Hepatocyte (in vitro differentiated cells): ENCODE measurements around the gene ARMH3. TPM values are rescaled to one million over a fixed set of nuclear protein-coding genes. Genes with fewer than 3 reads are reported as not detected.

Source experiments
- DNase-seq: peaks from one replicate; pipeline ENCODE4 v3.0.0-alpha.2; 2016; ENCODE audit warnings: low spot score
- H2AFZ ChIP-seq: fragments of 200-600 bp; sonication (generic); 2 replicates; pipeline ENCODE4 v1.6.0; 2016; ENCODE audit warnings: antibody characterized with exemption, mild to moderate bottlenecking
- H3K27ac ChIP-seq: fragments of 200-600 bp; sonication (generic); 2 replicates; pipeline ENCODE4 v1.5.1; 2016; ENCODE audit warnings: mild to moderate bottlenecking
- H3K27me3 ChIP-seq: fragments of 200-600 bp; sonication (generic); 2 replicates; pipeline ENCODE4 v1.6.1; 2016
- H3K36me3 ChIP-seq: fragments of 200-600 bp; sonication (generic); replicated peaks from 2 replicates; pipeline ENCODE4 v1.5.1; 2016; ENCODE audit warnings: low read depth; ENCODE audit not compliant: insufficient read depth
- H3K4me1 ChIP-seq: fragments of 200-600 bp; sonication (generic); 2 replicates; pipeline ENCODE4 v1.5.1; 2016; ENCODE audit warnings: mild to moderate bottlenecking, moderate library complexity; ENCODE audit not compliant: insufficient read depth
- H3K4me2 ChIP-seq: fragments of 200-600 bp; sonication (generic); 2 replicates; pipeline ENCODE4 v1.6.0; 2016
- H3K4me3 ChIP-seq: fragments of 200-600 bp; sonication (generic); 2 replicates; pipeline ENCODE4 v1.5.1; 2016; ENCODE audit warnings: mild to moderate bottlenecking
- H3K79me2 ChIP-seq: fragments of 200-600 bp; sonication (generic); 2 replicates; pipeline ENCODE4 v1.6.0; 2017; ENCODE audit warnings: mild to moderate bottlenecking
- H3K9me2 ChIP-seq: fragments of 200-600 bp; sonication (generic); replicated peaks from 2 replicates; pipeline ENCODE4 v1.6.0; 2017; ENCODE audit warnings: mild to moderate bottlenecking; ENCODE audit not compliant: insufficient read depth
- H3K9me3 ChIP-seq: fragments of 200-600 bp; sonication (generic); 2 replicates; pipeline ENCODE4 v1.5.1; 2016; ENCODE audit warnings: low read depth, mild to moderate bottlenecking
- H4K20me1 ChIP-seq: fragments of 200-600 bp; sonication (generic); 2 replicates; pipeline ENCODE4 v1.6.0; 2016; ENCODE audit warnings: mild to moderate bottlenecking; ENCODE audit not compliant: insufficient read depth, poor library complexity, severe bottlenecking
- CTCF ChIP-seq: fragments of 200-600 bp; sonication (generic); IDR thresholded peaks from 2 replicates; pipeline ENCODE4 v1.5.1; 2016; ENCODE audit warnings: antibody characterized with exemption, mild to moderate bottlenecking; ENCODE audit not compliant: poor library complexity
- EZH2 ChIP-seq: fragments of 200-600 bp; sonication (generic); IDR thresholded peaks from 2 replicates; pipeline ENCODE4 v1.6.1; 2016; ENCODE audit warnings: antibody characterized with exemption, mild to moderate bottlenecking, borderline replicate concordance
- EZH2phosphoT487 ChIP-seq: fragments of 200-600 bp; sonication (generic); IDR thresholded peaks from one replicate; pipeline ENCODE4 v1.6.1; 2018; ENCODE audit warnings: antibody characterized with exemption, mild to moderate bottlenecking, low read depth, moderate library complexity; ENCODE audit not compliant: unreplicated experiment, severe bottlenecking
- WGBS: methylation state at CpG from one replicate; pipeline ENCODE4 v1.1.6; 2016; ENCODE audit warnings: low lambda C conversion rate; ENCODE audit errors: missing lambda C conversion rate; 5-methylcytosine and 5-hydroxymethylcytosine counted together
- polyA plus RNA-seq: library from polyadenylated mRNA; unstranded; fragments of >200 nt; fragmentation: Nextera tagmentation; extraction: Ambion mirVana; gene quantifications from 2 replicates; pipeline ENCODE4 v1.2.1, GENCODE V29; 2016
- total RNA-seq: library from RNA; depleted of rRNA; stranded (reverse); fragments of >200 nt; gene quantifications from 2 replicates; pipeline ENCODE4 v1.2.3, GENCODE V29; 2014

ARMH3 gene
- total and polyA plus RNA-seq, 2 experiments from 2014 or later = 10.6 to 15.1 TPM

GRCh38 chr10:101840102-101840684 lies 215.8 kb downstream of the ARMH3 start:
- WGBS = 8% methylated on average over 8 of the region's 19 CpGs
- no peak overlapping the region for H3K4me3 ChIP-seq
- no peaks in the 10 kb centered on the region for H3K9me2 ChIP-seq
- H3K4me2 ChIP-seq = peak overlapping the region; percentile 90
- H2AFZ ChIP-seq = no peak overlapping the region
- H4K20me1 ChIP-seq = peaks cover 24% of the 10 kb centered on the region
- H3K9me3 ChIP-seq = no peaks in the 10 kb centered on the region
- no peaks in the 10 kb centered on the region for H3K79me2 ChIP-seq
- no peak overlapping the region for H3K27ac ChIP-seq
- H3K4me1 ChIP-seq = peaks cover 18% of the 10 kb centered on the region
- TF ChIP-seq EZH2phosphoT487 = no peak
- no peak for TF ChIP-seq CTCF
- TF ChIP-seq EZH2 = no peak
- DNase-seq = no peak
- H3K27me3 ChIP-seq = peaks cover 13% of the 10 kb centered on the region
- no peaks in the 10 kb centered on the region for H3K36me3 ChIP-seq

DNA sequence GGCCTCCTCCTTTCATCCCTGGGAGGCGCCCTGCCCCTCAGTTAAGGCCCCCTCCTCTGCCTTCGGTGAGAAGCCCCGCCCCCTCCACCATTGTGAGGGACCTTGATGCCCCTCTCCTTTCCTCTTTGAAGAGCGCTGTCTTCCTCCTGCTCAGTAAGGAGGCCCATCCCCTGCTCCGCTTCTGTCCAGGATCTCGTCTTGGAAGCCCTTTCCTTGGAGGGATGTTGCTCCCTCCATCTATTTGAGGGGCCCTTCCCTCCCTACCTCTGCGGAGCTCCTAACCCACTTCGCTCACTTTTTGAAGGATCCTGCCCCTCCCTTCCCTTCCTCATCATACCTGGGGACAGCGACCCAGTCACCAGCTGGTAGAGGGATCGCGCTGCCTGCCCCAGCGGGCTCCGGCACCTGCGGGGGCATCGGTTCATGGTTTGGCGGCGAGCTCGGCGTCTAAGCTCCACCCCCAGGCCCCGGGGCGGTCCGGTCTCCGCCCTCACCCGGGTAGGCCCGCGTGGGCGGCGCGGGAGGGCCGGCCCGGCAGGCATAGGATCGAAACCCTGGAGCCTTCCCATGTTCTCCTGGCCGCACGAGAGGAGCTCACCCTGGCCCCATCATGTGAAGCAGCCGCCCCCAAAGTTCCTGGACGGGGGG lies 216.4 kb downstream of the ARMH3 start:
- no peaks in the 10 kb centered on the region for H3K79me2 ChIP-seq
- no peak overlapping the region for H3K27ac ChIP-seq
- H4K20me1 ChIP-seq = peaks cover 24% of the 10 kb centered on the region
- 8% methylated on average over 35 of the region's 36 CpGs for WGBS
- H3K4me1 ChIP-seq = peaks cover 18% of the 10 kb centered on the region
- peak overlapping the region; percentile 90 for H3K4me2 ChIP-seq
- peak; percentile 72 for DNase-seq
- TF ChIP-seq EZH2phosphoT487 (no peak), EZH2 (no peak), CTCF (no peak)
- H3K9me2 ChIP-seq = no peaks in the 10 kb centered on the region
- no peaks in the 10 kb centered on the region for H3K9me3 ChIP-seq
- peaks cover 6% of the 10 kb centered on the region for H3K27me3 ChIP-seq
- H2AFZ ChIP-seq = no peak overlapping the region
- no peak overlapping the region for H3K4me3 ChIP-seq
- no peaks in the 10 kb centered on the region for H3K36me3 ChIP-seq

GRCh38 chr10:101839002-101839401 lies 217.0 kb downstream of the ARMH3 start:
- H3K4me1 ChIP-seq = peaks cover 18% of the 10 kb centered on the region
- H3K36me3 ChIP-seq = no peaks in the 10 kb centered on the region
- TF ChIP-seq CTCF (no peak), EZH2phosphoT487 (no peak), EZH2 (no peak)
- no peak overlapping the region for H3K27ac ChIP-seq
- 95% methylated on average over 1 of the region's 1 CpG for WGBS
- peaks cover 24% of the 10 kb centered on the region for H4K20me1 ChIP-seq
- no peak for DNase-seq
- H3K79me2 ChIP-seq = no peaks in the 10 kb centered on the region
- peak overlapping the region; percentile 90 for H3K4me2 ChIP-seq
- no peak overlapping the region for H2AFZ ChIP-seq
- H3K4me3 ChIP-seq = no peak overlapping the region
- peaks cover under 1% of the 10 kb centered on the region for H3K27me3 ChIP-seq
- H3K9me3 ChIP-seq = no peaks in the 10 kb centered on the region
- H3K9me2 ChIP-seq = no peaks in the 10 kb centered on the region
